ENCODE results near the gene PIK3R2.

Gene PIK3R2

GRCh38 chr19:18123819-18124218, 29.1 kb upstream of the PIK3R2 start:
- no peak for DNase-seq (ENCODE audit: low read depth)

- no peak for DNase-seq (ENCODE audit: low read depth)
These were observed 26.9 kb upstream of the PIK3R2 start for GRCh38 chr19:18126097-18126496.

- DNase-seq (ENCODE audit: low read depth) = no peak
These were observed 24.9 kb upstream of the PIK3R2 start for GRCh38 chr19:18128044-18128443.

GRCh38 chr19:18128805-18129204, 24.2 kb upstream of the PIK3R2 start:
- DNase-seq (ENCODE audit: low read depth) = no peak

GRCh38 chr19:18130523-18131242, 22.3 kb upstream of the PIK3R2 start:
- no peak for DNase-seq (ENCODE audit: low read depth)

GRCh38 chr19:18131841-18132596, 20.9 kb upstream of the PIK3R2 start:
- DNase-seq (ENCODE audit: low read depth) = no peak

- DNase-seq (ENCODE audit: low read depth) = no peak
These were observed 17.0 kb upstream of the PIK3R2 start for GRCh38 chr19:18135712-18136584.

- DNase-seq (ENCODE audit: low read depth) = no peak
These were observed 15.7 kb upstream of the PIK3R2 start for GRCh38 chr19:18137242-18137641.

- no peak for DNase-seq (ENCODE audit: low read depth)
These were observed 15.2 kb upstream of the PIK3R2 start for GRCh38 chr19:18137657-18138339.

- DNase-seq (ENCODE audit: low read depth) = no peak
These were observed 12.5 kb upstream of the PIK3R2 start for GRCh38 chr19:18140473-18140872.

GRCh38 chr19:18141031-18141430, 11.9 kb upstream of the PIK3R2 start:
- DNase-seq (ENCODE audit: low read depth) = no peak

GRCh38 chr19:18143902-18144301, 9.1 kb upstream of the PIK3R2 start:
- no peak for DNase-seq (ENCODE audit: low read depth)

GRCh38 chr19:18144361-18144760, 8.6 kb upstream of the PIK3R2 start:
- DNase-seq (ENCODE audit: low read depth) = no peak

- DNase-seq (ENCODE audit: low read depth) = no peak
These were observed 8.1 kb upstream of the PIK3R2 start for GRCh38 chr19:18144906-18145305.

GRCh38 chr19:18145391-18145999, 7.5 kb upstream of the PIK3R2 start:
- DNase-seq (ENCODE audit: low read depth) = no peak

GRCh38 chr19:18147396-18147795, 5.6 kb upstream of the PIK3R2 start:
- no peak for DNase-seq (ENCODE audit: low read depth)

GRCh38 chr19:18149596-18149975, 3.4 kb upstream of the PIK3R2 start:
- DNase-seq (ENCODE audit: low read depth) = no peak

GRCh38 chr19:18150776-18151624, 2.0 kb upstream of the PIK3R2 start:
- DNase-seq (ENCODE audit: low read depth) = no peak

GRCh38 chr19:18152442-18152816, 534 bp upstream of the PIK3R2 start:
- peak; percentile 97 for DNase-seq (ENCODE audit: low read depth)

- DNase-seq (ENCODE audit: low read depth) = peak; percentile 22
These were observed 682 bp downstream of the PIK3R2 start for GRCh38 chr19:18153556-18154134.

All from T follicular helper cell (primary cell).